CD14-positive monocyte (primary cell): ENCODE results near the gene CETP. TPM values are rescaled to one million over a fixed set of nuclear protein-coding genes. Genes with fewer than 3 reads are reported as not detected.

Source experiments
- DNase-seq, 3 donors: peaks; one replicate each; pipeline ENCODE4 v3.0.0-alpha.2; 2011 to 2022
- H2AFZ ChIP-seq: 2 replicates; pipeline ENCODE4 v1.6.0; 2012; ENCODE audit warnings: mild to moderate bottlenecking, low read depth, low read length, inconsistent platforms; ENCODE audit not compliant: insufficient read depth, poor library complexity, severe bottlenecking
- H3K27ac ChIP-seq, 2 donors: 1 replicate in 1 of 2; 2 replicates in 1 of 2; pipeline ENCODE4 v1.5.1; 2012 to 2013; ENCODE audit warnings: low read length in 2 of 2, control low read depth in 1 of 2, inconsistent platforms in 1 of 2, low read depth in 1 of 2, mild to moderate bottlenecking in 1 of 2
- H3K27me3 ChIP-seq, 2 donors: one replicate each; pipeline versions ENCODE4 v1.6.0 to v1.6.1; 2011 to 2013; ENCODE audit warnings: low read length in 2 of 2; ENCODE audit not compliant: control insufficient read depth in 2 of 2, insufficient read depth in 2 of 2
- H3K36me3 ChIP-seq, 2 donors: replicated peaks in 1 of 2; 1 replicate in 1 of 2; 2 replicates in 1 of 2; pipeline versions ENCODE4 v1.5.1 to v1.6.1; 2012 to 2013; ENCODE audit warnings: low read length in 2 of 2, control low read depth in 1 of 2, inconsistent platforms in 1 of 2, mild to moderate bottlenecking in 1 of 2; ENCODE audit not compliant: insufficient read depth in 2 of 2, control insufficient read depth in 1 of 2
- H3K4me1 ChIP-seq, 2 donors: 1 replicate in 1 of 2; 2 replicates in 1 of 2; pipeline versions ENCODE4 v1.5.1 to v1.6.1; 2012 to 2013; ENCODE audit warnings: low read length in 2 of 2, control low read depth in 1 of 2, inconsistent platforms in 1 of 2, mild to moderate bottlenecking in 1 of 2, moderate library complexity in 1 of 2; ENCODE audit not compliant: insufficient read depth in 2 of 2, control insufficient read depth in 1 of 2
- H3K4me2 ChIP-seq: replicated peaks from 2 replicates; pipeline ENCODE3; 2012; ENCODE audit warnings: low read length, moderate library complexity, mild to moderate bottlenecking; ENCODE audit not compliant: poor library complexity, severe bottlenecking; ENCODE audit errors: extremely low read depth
- H3K4me3 ChIP-seq, 3 experiments: fragments of 200-600 bp in 1 of 3; sonication (generic) in 1 of 3; replicated peaks in 1 of 3; 1 replicate in 2 of 3; 2 replicates in 1 of 3; pipeline ENCODE4 v1.5.1; 2011 to 2013; ENCODE audit warnings: low read length in 3 of 3, mild to moderate bottlenecking in 3 of 3, control low read depth in 2 of 3, low read depth in 2 of 3, inconsistent platforms in 1 of 3, moderate library complexity in 1 of 3
- H3K79me2 ChIP-seq: 2 replicates; pipeline ENCODE4 v1.6.0; 2012; ENCODE audit warnings: mild to moderate bottlenecking, control low read depth, inconsistent platforms, low read length, moderate library complexity; ENCODE audit not compliant: insufficient read depth
- H3K9ac ChIP-seq: 2 replicates; pipeline ENCODE4 v1.6.0; 2017; ENCODE audit warnings: low read length, mild to moderate bottlenecking; ENCODE audit not compliant: insufficient read depth, poor library complexity, severe bottlenecking
- H3K9me3 ChIP-seq, 2 donors: replicated peaks in 1 of 2; 1 replicate in 1 of 2; 2 replicates in 1 of 2; pipeline versions ENCODE4 v1.5.1 to v1.6.1; 2012 to 2013; ENCODE audit warnings: low read length in 2 of 2, control low read depth in 1 of 2; ENCODE audit not compliant: control insufficient read depth in 1 of 2, insufficient read depth in 1 of 2
- H4K20me1 ChIP-seq: 2 replicates; pipeline ENCODE4 v1.6.0; 2012; ENCODE audit warnings: mild to moderate bottlenecking, low read length, control low read depth, moderate library complexity; ENCODE audit not compliant: insufficient read depth
- H3K27ac Mint-ChIP-seq, 7 donors: one replicate each; pipeline ENCODE4 v1.8.0; 2020; ENCODE audit warnings: mild to moderate bottlenecking in 7 of 7, mixed read lengths in 7 of 7, moderate library complexity in 6 of 7, inconsistent platforms in 2 of 7
- H3K27me3 Mint-ChIP-seq, 3 donors: one replicate each; pipeline ENCODE4 v1.8.0; 2021 to 2022; ENCODE audit warnings: low read depth in 3 of 3, mild to moderate bottlenecking in 3 of 3, mixed read lengths in 3 of 3, moderate library complexity in 3 of 3, inconsistent platforms in 1 of 3
- H3K36me3 Mint-ChIP-seq, 2 donors: one replicate each; pipeline ENCODE4 v1.8.0; 2020; ENCODE audit warnings: mixed read lengths in 2 of 2, inconsistent platforms in 1 of 2, mild to moderate bottlenecking in 1 of 2
- H3K4me1 Mint-ChIP-seq: one replicate; pipeline ENCODE4 v1.8.0; 2020; ENCODE audit warnings: mild to moderate bottlenecking, mixed read lengths
- H3K4me3 Mint-ChIP-seq, 2 donors: one replicate each; pipeline ENCODE4 v1.8.0; 2020; ENCODE audit warnings: mild to moderate bottlenecking in 2 of 2, mixed read lengths in 2 of 2, moderate library complexity in 1 of 2
- H3K9me3 Mint-ChIP-seq, 7 donors: one replicate each; pipeline ENCODE4 v1.8.0; 2020 to 2022; ENCODE audit warnings: mixed read lengths in 7 of 7, mild to moderate bottlenecking in 6 of 7, moderate library complexity in 6 of 7, inconsistent platforms in 2 of 7
- WGBS: methylation state at CpG from one replicate; pipeline ENCODE4 v1.1.5; 2013; ENCODE audit warnings: missing lambda C conversion rate; ENCODE audit not compliant: insufficient coverage; 5-methylcytosine and 5-hydroxymethylcytosine counted together
- intact Hi-C, 2 donors: fragments of 100-400 bp; cut with micrococcal nuclease; formaldehyde crosslinking; loops; one replicate each; pipeline versions ENCODE4 v1.15.0 to v1.15.1; 2023
- polyA plus RNA-seq, 3 donors: library from polyadenylated mRNA; depleted of rRNA in 1 of 3; unstranded in 2 of 3; stranded (reverse) in 1 of 3; fragments of 300-500 nt in 2 of 3; fragments of >200 nt in 1 of 3; fragmentation: Illumina TruSeq in 2 of 3; gene quantifications; 1 replicate in 2 of 3; 2 replicates in 1 of 3; pipeline ENCODE4 v1.2.3, GENCODE V29; 2012 to 2021
- TF ChIP-seq, protein P1 (sequence below): fragments of 200-600 bp; IDR thresholded peaks from one replicate; pipeline ENCODE4 v1.8.0; 2022; ENCODE audit warnings: antibody characterized with exemption, mild to moderate bottlenecking

Gene CETP
- polyA plus RNA-seq, 3 donors: 0.61 to 2.1 (median 1.3) TPM

- H3K27ac Mint-ChIP-seq: peak overlapping the region; percentile 19 to 90 (median 88)
- H3K4me1 Mint-ChIP-seq: peaks cover 79% of the 10 kb centered on the region
- H3K9me3 ChIP-seq: no peaks in the 10 kb centered on the region
- no peak overlapping the region for H3K9ac ChIP-seq
- peaks cover 6% of the 10 kb centered on the region for H3K79me2 ChIP-seq
- H3K9me3 Mint-ChIP-seq: no peaks in the 10 kb centered on the region
- no peak overlapping the region for H3K4me3 ChIP-seq
- intact Hi-C loops: no loop called here
- peaks cover 47 to 55% of the 10 kb centered on the region in 2 donors for H3K4me1 ChIP-seq
- WGBS: no CpG with 5 or more reads among the region's 4 CpGs
- H3K4me2 ChIP-seq: peak overlapping the region; percentile 15
- H4K20me1 ChIP-seq: no peaks in the 10 kb centered on the region
- H3K36me3 ChIP-seq: peaks cover 6 to 24% of the 10 kb centered on the region in 2 donors
- H3K36me3 Mint-ChIP-seq: peaks cover 28 to 33% of the 10 kb centered on the region in 2 donors
- peaks cover 0 to 5% (median 4%) of the 10 kb centered on the region in 3 donors for H3K27me3 Mint-ChIP-seq
- H3K27me3 ChIP-seq: no peaks in the 10 kb centered on the region
- no peak for DNase-seq
- H3K27ac ChIP-seq: peak overlapping the region; percentile 45 to 55
- H2AFZ ChIP-seq: no peak overlapping the region
- peak overlapping the region in 1 of 2 donors; percentile 70 for H3K4me3 Mint-ChIP-seq
- TF ChIP-seq, protein P1, sequence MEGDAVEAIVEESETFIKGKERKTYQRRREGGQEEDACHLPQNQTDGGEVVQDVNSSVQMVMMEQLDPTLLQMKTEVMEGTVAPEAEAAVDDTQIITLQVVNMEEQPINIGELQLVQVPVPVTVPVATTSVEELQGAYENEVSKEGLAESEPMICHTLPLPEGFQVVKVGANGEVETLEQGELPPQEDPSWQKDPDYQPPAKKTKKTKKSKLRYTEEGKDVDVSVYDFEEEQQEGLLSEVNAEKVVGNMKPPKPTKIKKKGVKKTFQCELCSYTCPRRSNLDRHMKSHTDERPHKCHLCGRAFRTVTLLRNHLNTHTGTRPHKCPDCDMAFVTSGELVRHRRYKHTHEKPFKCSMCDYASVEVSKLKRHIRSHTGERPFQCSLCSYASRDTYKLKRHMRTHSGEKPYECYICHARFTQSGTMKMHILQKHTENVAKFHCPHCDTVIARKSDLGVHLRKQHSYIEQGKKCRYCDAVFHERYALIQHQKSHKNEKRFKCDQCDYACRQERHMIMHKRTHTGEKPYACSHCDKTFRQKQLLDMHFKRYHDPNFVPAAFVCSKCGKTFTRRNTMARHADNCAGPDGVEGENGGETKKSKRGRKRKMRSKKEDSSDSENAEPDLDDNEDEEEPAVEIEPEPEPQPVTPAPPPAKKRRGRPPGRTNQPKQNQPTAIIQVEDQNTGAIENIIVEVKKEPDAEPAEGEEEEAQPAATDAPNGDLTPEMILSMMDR: no peak
Observed at GRCh38 chr16:56980201-56980535, 18.4 kb downstream of the CETP start.

- TF ChIP-seq, protein P1: no peak
- WGBS: 92% methylated on average over 14 of the region's 16 CpGs
- H3K4me3 ChIP-seq: no peak overlapping the region
- H4K20me1 ChIP-seq: no peaks in the 10 kb centered on the region
- no peaks in the 10 kb centered on the region for H3K27me3 ChIP-seq
- H3K27ac ChIP-seq: no peak overlapping the region
- Mint-ChIP-seq H3K4me1 (peaks cover 79% of the 10 kb centered on the region), H3K27me3 (peaks cover 0 to 4% (median 2%) of the 10 kb centered on the region in 3 donors), H3K27ac (peak overlapping the region in 4 of 7 donors; percentile 18 to 90 (median 76)), H3K36me3 (peaks cover 28 to 33% of the 10 kb centered on the region in 2 donors), H3K9me3 (no peaks in the 10 kb centered on the region), H3K4me3 (no peak overlapping the region)
- no peaks in the 10 kb centered on the region for H3K9me3 ChIP-seq
- H3K9ac ChIP-seq: no peak overlapping the region
- peaks cover 51 to 56% of the 10 kb centered on the region in 2 donors for H3K4me1 ChIP-seq
- H3K36me3 ChIP-seq: peaks cover 6 to 24% of the 10 kb centered on the region in 2 donors
- no peak overlapping the region for H2AFZ ChIP-seq
- peaks cover 9% of the 10 kb centered on the region for H3K79me2 ChIP-seq
- H3K4me2 ChIP-seq: no peak overlapping the region
- DNase-seq: no peak
- intact Hi-C loops: no loop called here
Observed at GRCh38 chr16:56980792-56981724, 19.3 kb downstream of the CETP start.
